Uterus (tissue), 4 donors: ENCODE data around the gene ALAS1. TPM values are rescaled to one million over a fixed set of nuclear protein-coding genes. Genes with fewer than 3 reads are reported as not detected.

Source experiments
- DNase-seq, 2 donors: peaks; one replicate each; pipeline ENCODE4 v3.0.0-alpha.2; 2019 to 2020
- H3K27ac ChIP-seq, 2 donors: fragments of 200-600 bp; sonication (generic); 1 replicate in 1 of 2; 2 replicates in 1 of 2; pipeline ENCODE4 v1.5.1; 2016 to 2018
- H3K27me3 ChIP-seq, 2 donors: fragments of 200-600 bp; sonication (generic); one replicate each; pipeline ENCODE4 v1.5.1; 2018 to 2019; ENCODE audit warnings: control low read depth in 1 of 2
- H3K36me3 ChIP-seq, 2 donors: fragments of 200-600 bp; sonication (generic); one replicate each; pipeline ENCODE4 v1.5.1; 2019; ENCODE audit warnings: control low read depth in 1 of 2
- H3K4me1 ChIP-seq, 2 donors: fragments of 200-600 bp; sonication (generic); one replicate each; pipeline ENCODE4 v1.5.1; 2018 to 2019; ENCODE audit warnings: control low read depth in 1 of 2
- H3K4me3 ChIP-seq, 2 donors: fragments of 200-600 bp; sonication (generic); 1 replicate in 1 of 2; 2 replicates in 1 of 2; pipeline ENCODE4 v1.5.1; 2018 to 2019; ENCODE audit warnings: mild to moderate bottlenecking in 1 of 2
- H3K9me3 ChIP-seq, 2 donors: fragments of 200-600 bp; sonication (generic); one replicate each; pipeline ENCODE4 v1.5.1; 2019; ENCODE audit warnings: control low read depth in 1 of 2
- POLR2A ChIP-seq, 2 donors: fragments of 450-650 bp; IDR thresholded peaks; one replicate each; pipeline ENCODE4 v1.6.1; 2016; ENCODE audit warnings: antibody characterized with exemption in 2 of 2, mild to moderate bottlenecking in 1 of 2, moderate library complexity in 1 of 2
- intact Hi-C: fragments of 100-400 bp; cut with DNase I; formaldehyde crosslinking; loops from one replicate; pipeline ENCODE4 v1.15.1; 2023; ENCODE audit warnings: low total_unique reads
- total RNA-seq, 4 donors: library from RNA; depleted of rRNA in 3 of 4; stranded (reverse); fragments of >200 nt in 3 of 4; gene quantifications; one replicate each; pipeline versions ENCODE4 v1.1.0 to v1.2.4, GENCODE V29; 2014 to 2023
- TF ChIP-seq, protein P1 (sequence below), 4 experiments: fragments of 200-600 bp in 2 of 4; fragments of 450-650 bp in 2 of 4; sonication (generic) in 2 of 4; IDR thresholded peaks; one replicate each; pipeline ENCODE4 v1.5.1; 2016 to 2019; ENCODE audit warnings: antibody characterized with exemption in 4 of 4, mild to moderate bottlenecking in 2 of 4, moderate library complexity in 1 of 4
- donor health status: DM: yes; HTN: yes; CAD: no.

Gene ALAS1
- total RNA-seq, 4 donors from 2014 or later: 4.9 to 56.2 (median 36.2) TPM

DNA sequence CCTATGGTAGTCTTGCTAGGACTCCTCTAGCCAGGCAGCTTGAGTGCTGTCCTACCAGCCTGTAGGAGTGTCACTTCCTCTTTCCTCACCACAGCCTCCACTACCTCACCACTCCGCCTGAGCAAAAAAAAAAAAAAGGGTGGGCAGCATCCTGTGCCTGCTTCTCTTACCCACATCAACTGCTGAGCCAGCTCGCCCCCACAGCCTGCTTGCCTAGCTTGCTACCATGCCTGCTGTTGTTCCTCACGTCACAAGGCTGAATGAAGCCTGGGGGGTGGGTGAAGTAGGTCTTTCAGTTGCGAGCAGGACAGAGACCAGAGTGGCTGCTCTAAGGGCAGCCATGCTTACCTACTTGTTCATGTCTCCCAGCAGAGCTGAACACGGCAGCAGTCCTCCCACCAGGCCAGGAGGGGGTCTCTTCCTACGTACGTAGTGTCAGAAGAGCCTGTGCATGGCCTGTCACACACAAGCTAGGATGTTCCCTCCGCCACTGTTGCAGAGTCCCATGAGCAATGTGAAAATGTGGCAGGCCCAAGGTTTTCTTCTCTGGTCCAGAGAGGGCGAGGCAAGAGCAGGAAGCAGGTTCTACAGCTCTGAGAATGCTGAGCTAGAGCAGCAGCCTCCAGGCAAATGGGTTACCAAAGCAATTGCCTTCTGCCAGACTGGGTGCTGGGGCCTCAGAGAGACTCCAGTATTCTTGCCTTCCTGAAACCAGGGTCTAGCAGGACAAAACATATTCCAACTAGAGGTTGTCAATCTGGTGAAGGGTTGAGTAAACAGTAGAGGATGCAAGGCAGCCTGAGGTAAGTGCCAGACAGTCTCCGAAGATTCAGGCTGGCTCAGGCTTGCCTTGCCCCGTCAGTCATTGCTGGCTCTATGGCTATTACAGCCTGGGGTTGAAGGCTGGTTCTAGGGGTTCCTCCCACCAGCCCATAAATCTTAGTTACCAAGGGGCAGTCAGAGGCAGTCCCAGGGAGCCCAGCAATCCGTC, 55.6 kb downstream of the ALAS1 start:
- H3K4me3 ChIP-seq: no peak overlapping the region
- intact Hi-C loops: no loop called here
- H3K27ac ChIP-seq: no peak overlapping the region
- H3K9me3 ChIP-seq: no peaks in the 10 kb centered on the region
- DNase-seq: no peak
- TF ChIP-seq, protein P1, sequence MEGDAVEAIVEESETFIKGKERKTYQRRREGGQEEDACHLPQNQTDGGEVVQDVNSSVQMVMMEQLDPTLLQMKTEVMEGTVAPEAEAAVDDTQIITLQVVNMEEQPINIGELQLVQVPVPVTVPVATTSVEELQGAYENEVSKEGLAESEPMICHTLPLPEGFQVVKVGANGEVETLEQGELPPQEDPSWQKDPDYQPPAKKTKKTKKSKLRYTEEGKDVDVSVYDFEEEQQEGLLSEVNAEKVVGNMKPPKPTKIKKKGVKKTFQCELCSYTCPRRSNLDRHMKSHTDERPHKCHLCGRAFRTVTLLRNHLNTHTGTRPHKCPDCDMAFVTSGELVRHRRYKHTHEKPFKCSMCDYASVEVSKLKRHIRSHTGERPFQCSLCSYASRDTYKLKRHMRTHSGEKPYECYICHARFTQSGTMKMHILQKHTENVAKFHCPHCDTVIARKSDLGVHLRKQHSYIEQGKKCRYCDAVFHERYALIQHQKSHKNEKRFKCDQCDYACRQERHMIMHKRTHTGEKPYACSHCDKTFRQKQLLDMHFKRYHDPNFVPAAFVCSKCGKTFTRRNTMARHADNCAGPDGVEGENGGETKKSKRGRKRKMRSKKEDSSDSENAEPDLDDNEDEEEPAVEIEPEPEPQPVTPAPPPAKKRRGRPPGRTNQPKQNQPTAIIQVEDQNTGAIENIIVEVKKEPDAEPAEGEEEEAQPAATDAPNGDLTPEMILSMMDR (IDR thresholded peaks at IDR 0.05): no peak
- H3K27me3 ChIP-seq: no peaks in the 10 kb centered on the region
- no peaks in the 10 kb centered on the region for H3K4me1 ChIP-seq
- no peaks in the 10 kb centered on the region for H3K36me3 ChIP-seq

DNA sequence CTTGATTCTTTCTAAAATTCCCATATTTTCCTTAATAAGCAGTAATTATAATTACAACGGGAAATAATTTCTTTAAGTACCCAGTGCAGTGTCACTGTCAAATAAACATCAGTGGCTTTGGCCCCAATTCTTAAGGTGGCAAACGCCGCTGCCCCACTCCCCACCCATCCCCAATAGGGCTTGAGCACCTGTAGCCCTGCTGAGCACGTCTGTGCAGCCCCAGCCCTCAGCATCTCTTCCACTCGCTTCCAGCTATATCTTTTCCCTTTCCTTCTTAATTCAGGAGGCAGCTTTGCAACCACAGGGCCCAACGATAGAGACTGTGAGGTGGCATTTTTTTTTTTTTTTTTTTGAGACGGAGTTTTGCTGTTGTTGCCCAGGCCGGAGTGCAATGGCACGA, 56.6 kb downstream of the ALAS1 start:
- Histone ChIP-seq H3K27me3 (no peaks in the 10 kb centered on the region), H3K36me3 (no peaks in the 10 kb centered on the region), H3K27ac (no peak overlapping the region), H3K4me3 (no peak overlapping the region), H3K4me1 (no peaks in the 10 kb centered on the region), H3K9me3 (no peaks in the 10 kb centered on the region)
- intact Hi-C loops: no loop called here
- DNase-seq: no peak
- TF ChIP-seq, protein P1 (IDR thresholded peaks at IDR 0.05): no peak
- TF ChIP-seq POLR2A (IDR thresholded peaks at IDR 0.05): no peak

DNA sequence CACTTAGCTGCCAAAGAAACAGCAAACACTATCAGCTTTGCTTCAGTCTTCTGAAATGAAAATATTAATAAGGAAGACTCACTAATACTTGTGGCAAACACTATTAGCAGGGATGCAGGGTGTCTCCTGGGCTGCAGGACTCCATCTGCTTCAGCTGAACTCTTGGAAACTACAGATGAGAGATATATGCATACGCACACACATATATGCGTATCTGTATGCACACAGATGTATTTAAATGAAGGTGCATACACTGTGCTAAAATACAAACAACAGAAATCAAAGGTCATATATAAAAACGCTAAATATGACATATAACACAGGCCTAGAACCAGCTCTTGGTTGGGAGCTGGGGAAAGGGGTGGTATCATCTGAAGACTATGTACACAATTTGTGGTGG, 58.2 kb downstream of the ALAS1 start:
- TF ChIP-seq POLR2A (IDR thresholded peaks at IDR 0.05): no peak
- TF ChIP-seq, protein P1 (IDR thresholded peaks at IDR 0.05): no peak
- no peak for DNase-seq
- intact Hi-C loops: no loop called here
- Histone ChIP-seq H3K9me3 (no peaks in the 10 kb centered on the region), H3K27me3 (no peaks in the 10 kb centered on the region), H3K36me3 (no peaks in the 10 kb centered on the region), H3K4me1 (no peaks in the 10 kb centered on the region), H3K27ac (no peak overlapping the region), H3K4me3 (no peak overlapping the region)

DNA sequence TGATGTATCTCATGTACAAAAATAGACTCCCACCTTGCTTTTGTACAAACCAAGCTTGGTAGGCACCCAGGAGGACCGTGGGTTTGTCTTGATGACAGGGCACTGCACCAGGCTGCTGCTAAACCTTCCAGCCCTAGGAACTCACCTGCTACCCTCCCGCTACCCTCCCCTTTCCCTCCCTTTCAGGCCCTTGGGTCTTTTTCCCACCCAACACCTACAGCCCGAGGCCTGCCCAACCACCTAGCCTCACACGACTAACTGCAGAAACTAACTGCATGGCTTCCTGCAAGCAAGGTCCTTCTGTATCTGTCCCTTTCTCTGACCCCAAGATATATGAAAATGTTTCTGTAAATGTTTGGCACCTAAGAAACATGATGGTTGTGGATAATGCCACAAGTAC, 58.7 kb downstream of the ALAS1 start:
- Histone ChIP-seq H3K27ac (no peak overlapping the region), H3K36me3 (no peaks in the 10 kb centered on the region), H3K4me3 (no peak overlapping the region), H3K27me3 (no peaks in the 10 kb centered on the region), H3K4me1 (no peaks in the 10 kb centered on the region), H3K9me3 (no peaks in the 10 kb centered on the region)
- intact Hi-C loops: no loop called here
- TF ChIP-seq POLR2A (IDR thresholded peaks at IDR 0.05): no peak
- TF ChIP-seq, protein P1 (IDR thresholded peaks at IDR 0.05): no peak
- DNase-seq: no peak

DNA sequence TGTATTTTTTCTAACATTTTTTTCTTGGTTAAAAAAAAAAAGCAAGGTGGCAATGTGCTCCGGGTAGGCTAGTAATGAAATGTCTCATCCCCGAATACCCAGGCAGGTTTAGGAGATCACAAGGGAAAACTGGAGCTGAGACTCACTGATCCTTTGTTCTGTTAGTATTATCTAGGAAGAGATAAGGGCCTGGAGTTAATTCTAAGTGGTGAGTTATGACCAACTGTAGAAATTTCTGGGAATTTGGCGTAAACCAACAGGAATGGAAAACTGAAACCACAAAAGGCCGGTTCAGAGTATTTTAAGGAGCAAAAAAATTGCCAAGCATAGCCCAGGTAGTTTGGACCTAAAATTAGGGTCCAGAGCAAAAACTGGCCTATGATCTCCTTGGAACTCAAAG, 60.0 kb downstream of the ALAS1 start:
- H3K27ac ChIP-seq: no peak overlapping the region
- no peak for DNase-seq
- H3K36me3 ChIP-seq: no peaks in the 10 kb centered on the region

More for the DNA sequence above, 60.0 kb downstream of the ALAS1 start:
- Histone ChIP-seq H3K4me3 (no peak overlapping the region), H3K27me3 (no peaks in the 10 kb centered on the region), H3K4me1 (no peaks in the 10 kb centered on the region), H3K9me3 (no peaks in the 10 kb centered on the region)
- TF ChIP-seq, protein P1 (IDR thresholded peaks at IDR 0.05): no peak
- no peak for TF ChIP-seq POLR2A (IDR thresholded peaks at IDR 0.05)
- intact Hi-C loops: no loop called here
